ENCODE results near the gene FBXL12.
"Not testable (repeated sequence)": the region's sequence is repeated elsewhere in the genome, so short reads cannot be mapped to it uniquely, and the experiment has no call there.

The FBXL12 gene

DNA sequence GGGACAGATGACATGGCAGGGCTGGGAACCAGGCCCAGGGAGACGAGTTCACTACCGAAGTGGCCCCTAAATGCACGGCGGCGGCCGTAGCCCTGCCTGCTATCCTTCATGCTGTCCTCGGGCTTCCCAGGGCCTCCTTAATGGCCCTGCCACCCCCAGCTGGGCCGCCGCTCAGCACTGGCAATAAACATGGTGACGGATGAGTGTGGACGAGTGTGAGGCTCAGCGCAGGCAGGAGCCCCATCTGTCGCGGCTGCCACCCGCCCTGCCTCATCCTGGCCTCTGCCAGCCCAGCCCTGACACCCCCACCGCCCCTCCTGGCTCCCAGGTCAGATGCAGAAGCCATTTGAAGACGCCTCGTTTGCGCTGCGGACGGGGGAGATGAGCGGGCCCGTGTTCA lies 29.9 kb upstream of the FBXL12 start:
- Mint-ChIP-seq H3K4me3 (no peak overlapping the region), H3K4me1 (ENCODE audit: low read depth) (peaks cover 17% of the 10 kb centered on the region), H3K27me3 (no peaks in the 10 kb centered on the region), H3K27ac (no peak overlapping the region), H3K9me3 (no peaks in the 10 kb centered on the region), H3K36me3 (ENCODE audit: low read depth) (peaks cover 17% of the 10 kb centered on the region)

DNA sequence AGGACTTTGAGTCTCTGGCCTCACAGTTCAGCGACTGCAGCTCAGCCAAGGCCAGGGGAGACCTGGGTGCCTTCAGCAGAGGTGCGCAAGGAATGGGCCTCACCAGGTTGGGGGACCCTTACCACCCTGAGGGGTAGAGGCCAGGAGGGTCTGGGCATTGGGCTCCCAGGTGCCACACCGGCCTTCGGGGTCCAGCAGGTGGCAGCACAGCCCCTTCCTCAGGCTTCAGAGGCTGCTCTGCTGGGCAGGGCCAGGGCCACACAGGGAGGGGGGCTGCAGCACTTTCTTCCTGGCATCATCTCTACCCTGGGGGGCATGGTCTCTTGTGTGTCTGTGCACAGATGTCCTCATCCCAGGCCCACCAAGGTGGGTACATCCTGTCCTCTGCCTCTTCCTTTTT lies 29.2 kb upstream of the FBXL12 start:
- H3K9me3 Mint-ChIP-seq = no peaks in the 10 kb centered on the region
- H3K36me3 Mint-ChIP-seq (ENCODE audit: low read depth) = peaks cover 22% of the 10 kb centered on the region
- H3K27ac Mint-ChIP-seq = no peak overlapping the region
- H3K4me1 Mint-ChIP-seq (ENCODE audit: low read depth) = peaks cover 17% of the 10 kb centered on the region
- H3K27me3 Mint-ChIP-seq = no peaks in the 10 kb centered on the region
- H3K4me3 Mint-ChIP-seq = no peak overlapping the region

DNA sequence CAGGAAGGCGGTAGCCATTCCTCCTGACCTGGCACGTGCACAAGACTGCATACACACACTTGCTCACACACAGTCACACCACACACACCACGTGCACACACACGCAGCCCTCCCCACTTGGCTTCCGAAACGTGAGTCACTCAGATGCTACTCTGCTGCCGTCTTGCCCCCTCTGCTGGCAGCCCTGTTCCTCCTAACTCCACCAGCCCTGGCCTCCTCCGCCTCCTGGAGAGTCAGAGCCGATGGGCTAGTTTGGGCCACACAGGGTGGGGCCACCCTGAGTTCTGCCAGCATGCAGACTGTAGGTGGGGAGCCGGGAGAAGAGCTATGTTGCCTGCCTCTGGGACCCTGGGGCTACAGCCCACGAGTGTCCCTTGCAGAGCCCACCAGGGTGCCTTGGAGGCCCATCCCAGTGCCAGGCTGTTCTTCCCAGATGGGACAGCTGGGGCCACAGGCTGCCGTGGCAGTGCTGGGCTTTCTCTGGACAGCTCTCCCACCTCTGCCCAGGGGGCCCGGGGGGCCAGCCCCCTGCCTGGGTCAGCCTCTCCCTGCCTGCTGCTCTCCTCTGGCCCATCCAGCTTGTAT lies 28.3 kb upstream of the FBXL12 start:
- H3K27ac Mint-ChIP-seq = no peak overlapping the region
- no peaks in the 10 kb centered on the region for H3K9me3 Mint-ChIP-seq
- no peak overlapping the region for H3K4me3 Mint-ChIP-seq
- H3K4me1 Mint-ChIP-seq (ENCODE audit: low read depth) = peaks cover 17% of the 10 kb centered on the region
- peaks cover 31% of the 10 kb centered on the region for H3K36me3 Mint-ChIP-seq (ENCODE audit: low read depth)
- H3K27me3 Mint-ChIP-seq = no peaks in the 10 kb centered on the region

DNA sequence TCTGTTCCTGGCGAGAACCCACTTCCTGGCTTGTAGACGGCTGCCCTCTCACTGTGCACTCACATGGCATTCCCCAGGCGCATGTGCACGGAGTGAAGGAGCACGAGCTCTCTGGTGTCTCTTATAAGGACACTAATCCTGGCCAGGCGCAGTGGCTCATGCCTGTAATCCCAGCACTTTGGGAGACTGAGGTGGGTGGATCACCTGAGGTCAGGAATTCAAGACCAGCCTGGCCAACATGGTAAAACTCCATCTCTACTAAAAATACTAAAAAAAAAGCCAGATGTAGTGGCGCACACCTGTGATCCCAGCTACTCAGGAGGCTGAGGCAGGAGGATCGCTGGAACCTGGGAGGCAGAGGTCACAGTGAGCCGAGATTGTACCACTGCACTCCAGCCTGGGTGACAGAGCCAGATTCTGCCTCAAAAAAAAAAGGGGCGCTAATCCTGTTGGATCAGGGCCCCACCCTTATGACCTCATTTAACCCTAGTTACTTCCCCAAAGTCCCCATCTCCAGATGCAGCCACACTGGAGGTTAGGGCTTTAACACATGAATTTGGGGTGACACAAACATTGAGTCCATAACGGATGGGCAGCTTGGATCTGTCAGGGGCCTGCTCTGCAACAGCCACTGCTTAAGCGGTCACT lies 24.9 kb upstream of the FBXL12 start:
- peaks cover 17% of the 10 kb centered on the region for H3K4me1 Mint-ChIP-seq (ENCODE audit: low read depth)
- H3K36me3 Mint-ChIP-seq (ENCODE audit: low read depth) = peaks cover 58% of the 10 kb centered on the region
- not testable (repeated sequence) for H3K27ac Mint-ChIP-seq, H3K9me3 Mint-ChIP-seq, H3K4me3 Mint-ChIP-seq, H3K27me3 Mint-ChIP-seq

DNA sequence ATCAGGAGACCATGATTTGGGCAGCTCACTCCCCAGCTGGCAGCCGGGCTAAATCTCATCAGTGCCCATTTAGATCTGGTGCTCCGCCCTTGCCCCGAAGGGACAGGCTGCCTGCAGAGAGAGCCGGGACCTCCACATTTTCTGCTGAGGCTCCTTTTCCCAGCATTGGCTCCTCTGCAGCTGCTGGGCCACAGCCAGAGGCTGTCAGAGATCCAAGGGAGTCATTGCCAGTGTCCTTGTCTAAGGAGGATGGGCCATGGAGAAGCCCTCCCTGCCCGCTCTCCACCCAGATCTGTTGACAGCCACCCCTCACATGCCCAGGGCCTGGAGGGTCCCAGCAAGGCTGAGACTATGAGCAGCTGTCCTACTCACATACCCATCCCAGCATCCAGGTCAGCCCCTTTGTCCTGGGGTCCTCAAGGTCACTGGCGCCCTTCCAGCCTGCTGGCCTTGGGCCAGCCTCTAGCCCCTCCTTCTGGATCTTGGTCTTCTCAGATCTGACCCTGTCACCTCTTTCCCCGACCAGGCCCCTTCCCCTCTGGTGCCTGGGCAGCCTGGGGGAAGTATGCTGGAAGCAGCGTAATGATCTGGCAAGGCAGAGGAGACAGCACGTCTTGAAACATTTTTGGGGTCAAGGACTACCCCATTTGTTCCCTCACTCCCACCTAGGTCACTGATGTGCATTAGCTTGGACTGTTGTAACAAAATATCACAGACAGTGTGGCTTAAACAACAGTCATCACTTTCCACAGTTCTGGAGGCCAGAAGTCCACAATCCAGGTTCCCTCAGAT lies 24.2 kb upstream of the FBXL12 start:
- H3K27ac Mint-ChIP-seq = no peak overlapping the region
- H3K27me3 Mint-ChIP-seq = no peaks in the 10 kb centered on the region
- no peak overlapping the region for H3K4me3 Mint-ChIP-seq
- peaks cover 59% of the 10 kb centered on the region for H3K36me3 Mint-ChIP-seq (ENCODE audit: low read depth)
- peaks cover 17% of the 10 kb centered on the region for H3K4me1 Mint-ChIP-seq (ENCODE audit: low read depth)
- H3K9me3 Mint-ChIP-seq = no peaks in the 10 kb centered on the region

DNA sequence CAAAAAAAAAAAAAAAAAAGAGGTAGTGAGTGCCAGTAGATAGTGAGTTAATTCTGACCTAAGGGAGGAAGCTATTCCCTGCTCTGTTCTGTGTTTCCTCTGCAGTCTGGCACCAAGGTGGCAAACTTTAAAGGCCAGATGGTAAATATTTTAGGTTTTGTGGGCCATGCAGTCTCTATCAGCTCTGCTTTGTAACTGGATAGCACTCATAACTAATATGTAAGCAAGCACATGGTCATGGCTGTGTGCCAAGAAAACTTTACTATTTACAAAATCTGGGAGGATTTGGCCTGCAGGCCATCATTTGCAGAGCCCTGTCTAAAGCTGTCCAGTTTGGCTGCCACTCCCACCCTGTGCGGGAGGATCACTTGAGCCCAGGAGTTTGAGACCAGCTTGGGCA lies 20.5 kb upstream of the FBXL12 start:
- no peaks in the 10 kb centered on the region for H3K27me3 Mint-ChIP-seq
- no peaks in the 10 kb centered on the region for H3K9me3 Mint-ChIP-seq
- no peak overlapping the region for H3K4me3 Mint-ChIP-seq
- H3K4me1 Mint-ChIP-seq (ENCODE audit: low read depth) = peaks cover 11% of the 10 kb centered on the region
- H3K36me3 Mint-ChIP-seq (ENCODE audit: low read depth) = peaks cover 47% of the 10 kb centered on the region
- no peak overlapping the region for H3K27ac Mint-ChIP-seq

DNA sequence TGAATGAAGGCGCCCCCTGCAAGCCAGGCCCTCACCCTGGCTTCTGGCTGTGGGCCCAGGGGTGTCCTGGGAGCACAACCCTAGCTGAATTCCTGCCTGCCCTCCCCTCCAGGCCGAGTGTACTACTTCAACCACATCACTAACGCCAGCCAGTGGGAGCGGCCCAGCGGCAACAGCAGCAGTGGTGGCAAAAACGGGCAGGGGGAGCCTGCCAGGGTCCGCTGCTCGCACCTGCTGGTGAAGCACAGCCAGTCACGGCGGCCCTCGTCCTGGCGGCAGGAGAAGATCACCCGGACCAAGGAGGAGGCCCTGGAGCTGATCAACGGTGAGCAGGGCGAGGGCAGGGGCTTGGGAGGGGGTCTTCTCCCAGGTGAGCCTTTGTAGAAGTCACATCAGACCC lies 19.4 kb upstream of the FBXL12 start:
- Mint-ChIP-seq H3K27ac (no peak overlapping the region), H3K4me3 (no peak overlapping the region)

DNA sequence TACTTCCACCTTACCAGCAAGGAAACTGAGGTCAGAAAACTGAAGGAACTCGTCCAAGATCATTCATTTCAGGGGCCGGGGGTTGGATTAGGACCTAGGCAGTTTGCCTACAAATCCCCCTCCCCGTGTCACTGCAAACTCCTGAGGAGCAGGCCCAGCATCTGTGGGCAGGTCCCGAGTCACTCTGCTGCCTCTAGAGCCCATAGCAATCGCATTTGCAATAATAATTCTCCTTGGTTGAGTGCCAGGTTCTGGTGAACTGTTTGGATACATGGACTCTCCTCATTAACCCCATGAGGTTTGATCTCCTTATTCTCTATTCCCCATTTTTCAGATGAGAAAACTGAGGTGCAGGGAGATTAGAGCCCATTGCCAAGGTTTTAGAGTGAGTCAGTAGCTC lies 17.1 kb upstream of the FBXL12 start:
- Mint-ChIP-seq H3K9me3 (no peaks in the 10 kb centered on the region), H3K36me3 (ENCODE audit: low read depth) (peaks cover 19% of the 10 kb centered on the region), H3K27ac (peak overlapping the region; percentile 83), H3K4me1 (ENCODE audit: low read depth) (peaks cover 11% of the 10 kb centered on the region), H3K4me3 (peak overlapping the region; percentile 92), H3K27me3 (no peaks in the 10 kb centered on the region)

More for the DNA sequence above, 19.4 kb upstream of the FBXL12 start:
- Mint-ChIP-seq H3K36me3 (ENCODE audit: low read depth) (peaks cover 40% of the 10 kb centered on the region), H3K9me3 (no peaks in the 10 kb centered on the region), H3K4me1 (ENCODE audit: low read depth) (peaks cover 11% of the 10 kb centered on the region), H3K27me3 (no peaks in the 10 kb centered on the region)

DNA sequence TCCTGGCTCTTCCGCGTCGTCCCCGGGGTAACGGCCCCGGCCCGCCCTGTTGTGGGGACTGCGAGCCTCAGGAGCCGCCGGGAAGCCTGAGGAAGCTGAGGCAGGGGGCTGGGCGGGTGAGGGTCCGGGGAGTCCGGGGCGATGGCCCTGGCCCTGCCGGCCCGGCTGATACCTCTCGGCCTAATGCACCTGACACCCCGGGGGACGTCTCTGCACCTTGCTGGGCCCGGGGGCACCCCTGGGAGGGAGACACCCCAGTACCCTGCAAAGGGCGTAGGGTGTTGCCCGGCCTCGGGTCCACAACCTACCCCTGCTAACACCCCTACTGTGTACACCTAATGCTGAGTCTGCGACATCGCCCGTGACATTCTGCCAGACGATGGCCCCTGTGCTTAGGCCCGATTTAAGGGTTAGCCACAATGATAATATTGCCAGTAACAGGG lies 16.6 kb upstream of the FBXL12 start:
- Mint-ChIP-seq H3K4me3 (peak overlapping the region; percentile 92), H3K36me3 (ENCODE audit: low read depth) (peaks cover 17% of the 10 kb centered on the region), H3K9me3 (no peaks in the 10 kb centered on the region), H3K27me3 (no peaks in the 10 kb centered on the region), H3K27ac (peak overlapping the region; percentile 83), H3K4me1 (ENCODE audit: low read depth) (peaks cover 11% of the 10 kb centered on the region)

DNA sequence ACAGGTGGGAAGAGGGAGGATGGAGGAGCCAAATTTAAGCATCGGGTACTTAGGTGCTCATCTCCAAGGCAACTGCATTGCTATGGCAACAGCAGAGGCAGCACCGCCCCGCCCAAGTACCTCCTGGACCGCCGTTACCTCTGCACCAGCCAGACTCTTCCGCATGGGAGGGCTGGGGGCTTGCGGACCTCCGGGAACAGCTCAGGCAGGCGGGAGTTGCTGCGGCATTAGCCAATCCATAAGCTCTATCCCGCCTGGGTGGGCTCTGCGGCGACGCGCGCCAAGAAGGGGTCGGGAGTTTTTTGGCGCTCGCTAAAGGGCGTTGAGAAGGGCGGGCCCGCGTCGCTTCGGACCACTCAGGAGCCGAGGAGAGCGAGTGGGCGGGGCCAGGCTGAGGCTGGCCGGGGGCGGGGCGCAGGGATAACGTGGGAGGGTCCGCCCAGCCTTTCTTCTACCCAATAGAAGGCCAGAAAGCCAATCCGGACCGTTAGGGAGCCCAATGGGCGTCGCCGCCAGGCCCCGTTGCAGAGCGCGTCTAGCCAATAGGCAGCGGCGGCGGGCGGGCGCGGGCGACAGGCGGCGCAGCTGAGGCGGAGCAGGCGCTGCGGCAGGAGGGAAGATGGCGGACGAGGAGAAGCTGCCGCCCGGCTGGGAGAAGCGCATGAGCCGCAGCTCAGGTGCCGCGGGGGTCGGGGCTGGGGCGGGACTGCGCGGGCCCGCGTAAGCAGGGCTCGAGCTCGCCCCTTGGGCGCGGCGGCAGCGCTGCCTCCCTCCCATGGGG lies 16.0 kb upstream of the FBXL12 start, which contains the start of gene PIN1:
Gene PIN1, plus strand, starts transcription at position 593 of the 781 bp plus-strand sequence. Its CDS starts 27 bp downstream, at position 620.
- Mint-ChIP-seq H3K36me3 (ENCODE audit: low read depth) (peaks cover 19% of the 10 kb centered on the region), H3K27me3 (no peaks in the 10 kb centered on the region), H3K4me3 (peak within 1 kb of the TSS; percentile 92), H3K27ac (peak within 1 kb of the TSS; percentile 83), H3K9me3 (no peaks in the 10 kb centered on the region), H3K4me1 (ENCODE audit: low read depth) (peaks cover 15% of the 10 kb centered on the region)

DNA sequence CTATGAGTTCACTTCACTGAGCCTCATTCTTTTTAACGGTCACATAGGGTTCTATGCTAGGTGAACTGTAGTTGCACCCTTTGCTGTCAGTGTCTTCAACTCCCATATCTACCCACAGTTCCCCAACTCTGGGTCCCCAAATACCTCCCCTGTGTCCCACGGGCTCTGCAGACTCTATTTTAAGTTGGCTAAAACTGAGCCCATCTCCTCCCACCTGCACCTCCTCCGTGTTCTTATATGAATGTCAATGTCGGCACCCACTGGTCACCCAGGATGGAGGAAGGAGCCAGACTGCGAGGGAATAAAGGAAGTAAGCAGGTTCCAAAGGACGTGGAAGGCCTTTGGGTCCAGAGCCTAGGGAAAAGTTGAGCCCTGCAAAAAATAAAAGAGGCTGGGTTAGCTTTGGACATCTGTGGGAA lies 15.4 kb upstream of the FBXL12 start:
- peaks cover 19% of the 10 kb centered on the region for H3K36me3 Mint-ChIP-seq (ENCODE audit: low read depth)
- peaks cover 18% of the 10 kb centered on the region for H3K4me1 Mint-ChIP-seq (ENCODE audit: low read depth)
- H3K9me3 Mint-ChIP-seq = no peaks in the 10 kb centered on the region
- H3K27ac Mint-ChIP-seq = peak overlapping the region; percentile 67
- H3K27me3 Mint-ChIP-seq = no peaks in the 10 kb centered on the region
- H3K4me3 Mint-ChIP-seq = peak overlapping the region; percentile 92

DNA sequence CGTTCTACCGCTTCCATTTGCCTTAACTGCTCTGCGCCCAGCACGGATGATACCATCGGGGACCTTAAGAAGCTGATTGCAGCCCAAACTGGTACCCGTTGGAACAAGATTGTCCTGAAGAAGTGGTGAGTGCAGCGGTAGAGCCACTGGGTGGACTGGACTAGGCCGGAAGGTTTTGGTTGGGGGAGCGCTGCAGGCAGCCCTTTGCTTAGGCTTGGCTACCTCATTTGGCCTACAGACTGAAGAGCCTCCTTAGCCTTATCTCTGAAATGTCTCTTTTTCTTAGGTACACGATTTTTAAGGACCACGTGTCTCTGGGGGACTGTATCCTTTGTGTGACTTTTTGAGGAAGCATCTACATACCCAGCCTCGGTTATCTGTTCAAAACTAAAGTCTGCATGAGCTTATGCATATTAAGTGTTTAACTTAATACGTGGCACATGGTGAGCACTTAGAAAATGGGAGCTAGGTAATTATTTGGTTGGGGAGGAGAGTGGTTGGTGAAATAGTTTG lies 9.7 kb upstream of the FBXL12 start:
- Mint-ChIP-seq H3K9me3 (no peaks in the 10 kb centered on the region), H3K4me3 (peak overlapping the region; percentile 100), H3K36me3 (ENCODE audit: low read depth) (peaks cover 32% of the 10 kb centered on the region), H3K27me3 (no peaks in the 10 kb centered on the region), H3K4me1 (ENCODE audit: low read depth) (peaks cover 32% of the 10 kb centered on the region), H3K27ac (peak overlapping the region; percentile 83)

DNA sequence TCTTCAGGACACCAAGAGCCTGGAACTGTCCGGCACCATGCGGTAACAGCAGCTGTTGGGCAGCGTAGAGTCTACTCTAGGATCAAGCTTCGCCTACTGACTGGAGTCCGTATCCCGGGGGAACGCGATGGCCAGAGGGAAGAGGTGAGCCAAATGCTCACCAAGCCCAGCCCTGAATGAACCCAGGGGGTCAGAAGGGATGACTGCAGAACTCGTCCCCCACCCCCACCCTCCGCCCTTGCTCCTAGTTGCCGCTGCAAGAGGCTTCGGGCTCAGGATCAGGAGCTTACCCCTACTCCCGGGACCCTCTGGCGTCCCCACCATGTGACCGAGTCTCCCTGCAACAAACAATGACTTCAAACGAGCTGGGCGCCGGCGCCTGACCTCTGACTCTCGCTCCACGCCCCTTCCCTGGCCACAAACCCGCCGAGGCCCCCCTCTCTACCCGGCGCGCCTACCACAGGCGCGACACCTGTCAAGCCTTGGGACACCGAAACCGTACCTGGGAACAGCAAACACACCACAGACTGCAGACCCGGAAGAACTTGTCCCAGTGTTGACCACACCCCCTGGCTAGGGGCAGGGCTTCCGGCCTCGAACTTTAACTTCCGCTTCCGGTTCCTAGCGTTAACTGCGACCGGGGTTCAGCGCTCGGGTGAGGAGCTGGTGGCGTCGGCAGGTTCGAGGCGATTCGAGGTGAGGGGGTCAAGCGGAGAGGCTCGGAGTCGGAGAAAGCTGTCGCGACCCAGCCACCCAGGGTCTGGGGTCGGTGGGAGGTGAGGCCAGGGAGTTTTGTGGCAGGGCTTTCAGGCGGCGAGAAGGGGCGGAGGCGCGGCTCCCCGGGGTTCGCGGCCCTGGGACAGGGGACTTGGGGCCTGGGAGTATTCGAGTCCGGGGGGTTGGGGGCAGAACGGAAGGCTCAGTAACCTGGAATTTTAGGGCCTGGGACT lies 8.7 kb upstream of the FBXL12 start, which contains the start of gene UBL5:
Gene UBL5, plus strand, starts transcription at position 630 of the 950 bp plus-strand sequence. CDS start 420 bp downstream, outside the sequence.
- no peaks in the 10 kb centered on the region for H3K27me3 Mint-ChIP-seq
- H3K9me3 Mint-ChIP-seq = no peaks in the 10 kb centered on the region
- peak within 1 kb of the TSS; percentile 95 for H3K27ac Mint-ChIP-seq
- H3K4me3 Mint-ChIP-seq = peak within 1 kb of the TSS; percentile 100
- peaks cover 32% of the 10 kb centered on the region for H3K36me3 Mint-ChIP-seq (ENCODE audit: low read depth)
- peaks cover 32% of the 10 kb centered on the region for H3K4me1 Mint-ChIP-seq (ENCODE audit: low read depth)
